ENCODE results near the gene KIF1A.

KIF1A gene

DNA sequence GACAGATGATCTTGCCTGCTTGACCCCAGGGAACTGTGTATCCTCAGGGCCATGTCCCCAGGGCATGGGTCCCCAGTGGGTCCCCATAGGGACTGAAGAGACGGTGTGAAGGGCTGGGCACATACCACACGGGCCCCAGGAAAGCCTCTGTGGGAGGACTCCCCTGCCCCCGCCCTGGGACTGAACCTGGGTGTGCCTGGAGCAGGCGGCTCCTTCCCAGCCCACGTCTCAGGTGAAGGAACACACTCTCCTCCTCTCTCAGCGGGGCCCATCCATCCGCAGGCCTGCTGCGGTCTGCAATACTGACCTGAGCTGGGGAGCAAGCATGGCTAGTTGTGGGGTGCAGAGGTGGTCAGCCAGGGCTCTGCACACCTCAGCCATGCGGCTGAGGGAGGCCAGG lies 45.2 kb downstream of the KIF1A start:
- no peak for DNase-seq (ENCODE audit: low read depth)
- TF ChIP-seq, protein P1, sequence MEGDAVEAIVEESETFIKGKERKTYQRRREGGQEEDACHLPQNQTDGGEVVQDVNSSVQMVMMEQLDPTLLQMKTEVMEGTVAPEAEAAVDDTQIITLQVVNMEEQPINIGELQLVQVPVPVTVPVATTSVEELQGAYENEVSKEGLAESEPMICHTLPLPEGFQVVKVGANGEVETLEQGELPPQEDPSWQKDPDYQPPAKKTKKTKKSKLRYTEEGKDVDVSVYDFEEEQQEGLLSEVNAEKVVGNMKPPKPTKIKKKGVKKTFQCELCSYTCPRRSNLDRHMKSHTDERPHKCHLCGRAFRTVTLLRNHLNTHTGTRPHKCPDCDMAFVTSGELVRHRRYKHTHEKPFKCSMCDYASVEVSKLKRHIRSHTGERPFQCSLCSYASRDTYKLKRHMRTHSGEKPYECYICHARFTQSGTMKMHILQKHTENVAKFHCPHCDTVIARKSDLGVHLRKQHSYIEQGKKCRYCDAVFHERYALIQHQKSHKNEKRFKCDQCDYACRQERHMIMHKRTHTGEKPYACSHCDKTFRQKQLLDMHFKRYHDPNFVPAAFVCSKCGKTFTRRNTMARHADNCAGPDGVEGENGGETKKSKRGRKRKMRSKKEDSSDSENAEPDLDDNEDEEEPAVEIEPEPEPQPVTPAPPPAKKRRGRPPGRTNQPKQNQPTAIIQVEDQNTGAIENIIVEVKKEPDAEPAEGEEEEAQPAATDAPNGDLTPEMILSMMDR (conservative IDR thresholded peaks at IDR 0.05; ENCODE audit: low read length): no peak
- H3K4me3 ChIP-seq (ENCODE audit: low read length): no peak overlapping the region

- DNase-seq (ENCODE audit: low read depth): no peak
- TF ChIP-seq, protein P1 (conservative IDR thresholded peaks at IDR 0.05; ENCODE audit: low read length): no peak
- H3K4me3 ChIP-seq (ENCODE audit: low read length): no peak overlapping the region
These were observed 50.9 kb downstream of the KIF1A start for GRCh38 chr2:240769096-240769495.

DNA sequence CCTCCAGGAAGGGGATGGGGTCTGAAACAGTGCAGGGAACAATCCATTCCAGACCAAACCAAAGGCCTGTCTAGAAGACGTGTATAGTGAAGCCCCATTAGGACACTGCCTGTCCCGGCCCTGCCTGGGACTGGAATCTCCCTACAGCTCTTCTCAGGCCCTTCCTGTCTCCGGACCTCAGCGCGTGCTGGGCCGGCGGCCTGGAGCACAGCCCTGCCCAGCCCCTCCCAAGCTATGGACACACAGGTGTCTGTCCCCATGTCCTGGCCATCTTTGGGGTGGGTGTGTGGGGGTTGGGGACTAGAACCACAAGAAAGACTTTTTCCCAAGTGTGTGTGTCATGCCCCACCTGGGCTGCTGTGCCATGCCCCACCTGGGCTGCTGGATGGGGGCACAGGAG lies 51.8 kb downstream of the KIF1A start:
- H3K4me3 ChIP-seq (ENCODE audit: low read length): no peak overlapping the region
- DNase-seq (ENCODE audit: low read depth): no peak
- TF ChIP-seq, protein P1 (conservative IDR thresholded peaks at IDR 0.05; ENCODE audit: low read length): no peak

DNA sequence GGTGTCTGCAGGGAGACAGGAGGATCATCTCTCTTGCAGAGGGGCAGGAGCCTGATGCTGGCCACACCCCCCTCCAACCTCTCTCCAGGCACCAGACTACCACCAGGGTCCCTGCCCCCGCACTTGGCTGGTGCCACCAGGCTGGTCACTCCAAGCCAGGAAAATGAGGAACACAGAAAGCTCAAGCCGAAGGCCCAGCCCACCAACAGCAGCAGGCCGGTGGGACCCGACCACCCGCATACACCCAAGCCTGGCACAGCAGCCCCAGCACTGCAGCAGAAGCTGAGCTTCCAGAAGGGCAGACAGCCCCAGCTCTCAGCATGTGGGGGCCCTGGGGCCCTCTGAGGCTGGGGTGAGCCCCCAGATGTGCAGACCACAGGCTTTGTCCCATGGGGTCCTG lies 52.7 kb downstream of the KIF1A start:
- no peak for DNase-seq (ENCODE audit: low read depth)
- H3K4me3 ChIP-seq (ENCODE audit: low read length): no peak overlapping the region
- TF ChIP-seq, protein P1 (conservative IDR thresholded peaks at IDR 0.05; ENCODE audit: low read length): no peak

GRCh38 chr2:240766072-240766471 lies 53.9 kb downstream of the KIF1A start:
- TF ChIP-seq, protein P1 (conservative IDR thresholded peaks at IDR 0.05; ENCODE audit: low read length): no peak
- H3K4me3 ChIP-seq (ENCODE audit: low read length): no peak overlapping the region
- DNase-seq (ENCODE audit: low read depth): no peak

DNA sequence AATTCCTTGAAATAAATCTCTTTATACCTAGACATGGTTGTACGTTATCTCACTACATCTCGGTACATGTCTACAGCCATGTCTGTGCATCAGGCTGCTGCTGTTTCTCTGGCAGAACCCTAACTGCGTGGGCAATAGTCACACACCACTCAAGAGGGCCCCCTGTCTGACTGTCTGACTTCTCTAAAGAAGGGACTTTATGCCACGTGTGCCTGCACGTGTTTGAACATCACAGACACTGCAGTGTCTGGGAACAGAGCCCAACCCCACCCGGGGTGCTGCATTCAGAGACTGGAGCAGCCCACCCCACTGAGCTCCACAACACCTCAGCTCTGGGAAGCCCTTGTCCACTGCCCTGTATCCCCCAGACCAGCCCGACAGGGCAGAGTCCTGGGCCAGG lies 55.0 kb downstream of the KIF1A start:
- H3K4me3 ChIP-seq (ENCODE audit: low read length): no peak overlapping the region
- DNase-seq (ENCODE audit: low read depth): no peak
- TF ChIP-seq, protein P1 (conservative IDR thresholded peaks at IDR 0.05; ENCODE audit: low read length): no peak

DNA sequence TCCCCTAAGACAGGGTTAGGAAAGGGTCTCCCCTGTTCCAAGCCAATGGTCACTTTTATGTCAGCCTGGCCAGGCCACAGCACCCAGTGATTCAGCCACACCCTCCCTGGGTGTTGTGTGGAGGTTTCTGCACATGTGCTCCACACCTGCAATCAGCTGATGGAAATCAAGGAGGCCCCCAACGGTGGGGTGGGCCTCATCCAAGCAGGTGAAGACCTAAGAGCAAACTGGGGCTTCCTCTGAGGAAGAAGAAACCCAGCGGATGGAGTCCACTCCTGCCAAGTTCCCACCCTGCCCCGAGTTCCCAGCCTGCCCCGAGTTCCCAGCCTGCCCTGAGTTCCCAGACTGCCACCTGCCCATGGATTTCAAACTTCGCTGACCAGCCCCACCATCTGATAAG lies 55.4 kb downstream of the KIF1A start:
- no peak for DNase-seq (ENCODE audit: low read depth)
- TF ChIP-seq, protein P1 (conservative IDR thresholded peaks at IDR 0.05; ENCODE audit: low read length): no peak
- H3K4me3 ChIP-seq (ENCODE audit: low read length): no peak overlapping the region
